CD4-positive, alpha-beta memory T cell (primary cell): ENCODE measurements around the gene FRMD6. TPM values are rescaled to one million over a fixed set of nuclear protein-coding genes. Genes with fewer than 3 reads are reported as not detected.
"Not testable (repeated sequence)": the region's sequence is repeated elsewhere in the genome, so short reads cannot be mapped to it uniquely, and the experiment has no call there.

Experiments
- CTCF ChIA-PET: fragments of 350-600 bp; sonication (Branson Sonifier 250); formaldehyde crosslinking; loops from one replicate; lab custom pipeline; 2021; ENCODE audit warnings: inconsistent platforms; ENCODE audit not compliant: partially characterized antibody; lab: Charles Lee
- POLR2A ChIA-PET: fragments of 350-600 bp; sonication (Branson Sonifier 250); formaldehyde crosslinking; loops from one replicate; lab custom pipeline; 2021; ENCODE audit not compliant: partially characterized antibody; lab: Charles Lee
- DNase-seq, 5 donors: peaks; one replicate each; pipeline versions ENCODE4 v3.0.0 to v3.0.0-alpha.2; 2020 to 2022; ENCODE audit warnings: mixed read lengths in 1 of 5
- H3K27ac ChIP-seq: one replicate; pipeline ENCODE4 v1.7.0; 2013; ENCODE audit warnings: low read depth, low read length
- H3K27me3 ChIP-seq: 2 replicates; pipeline ENCODE4 v1.7.0; 2013; ENCODE audit warnings: mild to moderate bottlenecking, low read length, moderate library complexity; ENCODE audit not compliant: insufficient read depth
- H3K36me3 ChIP-seq: 2 replicates; pipeline ENCODE4 v1.7.0; 2013; ENCODE audit warnings: mild to moderate bottlenecking, low read length, moderate library complexity; ENCODE audit not compliant: insufficient read depth
- H3K4me1 ChIP-seq: 2 replicates; pipeline ENCODE4 v1.7.0; 2013; ENCODE audit warnings: mild to moderate bottlenecking, low read length, moderate library complexity; ENCODE audit not compliant: insufficient read depth
- H3K4me3 ChIP-seq, 2 donors: one replicate each; pipeline ENCODE4 v1.7.0; 2013; ENCODE audit warnings: low read length in 2 of 2, mild to moderate bottlenecking in 1 of 2
- H3K9me3 ChIP-seq, 2 donors: one replicate each; pipeline ENCODE4 v1.7.0; 2013; ENCODE audit warnings: low read length in 2 of 2, control low read depth in 1 of 2; ENCODE audit not compliant: control insufficient read depth in 1 of 2
- H3K27ac Mint-ChIP-seq, 7 donors: one replicate each; pipeline ENCODE4 v1.8.0; 2020 to 2021; ENCODE audit warnings: mixed read lengths in 7 of 7, mild to moderate bottlenecking in 6 of 7, inconsistent platforms in 3 of 7, moderate library complexity in 3 of 7
- H3K27me3 Mint-ChIP-seq, 2 donors: one replicate each; pipeline ENCODE4 v1.8.0; 2020 to 2021; ENCODE audit warnings: mixed read lengths in 2 of 2
- H3K36me3 Mint-ChIP-seq, 2 donors: one replicate each; pipeline ENCODE4 v1.8.0; 2020 to 2021; ENCODE audit warnings: mixed read lengths in 2 of 2, inconsistent platforms in 1 of 2, mild to moderate bottlenecking in 1 of 2
- H3K4me1 Mint-ChIP-seq, 4 donors: one replicate each; pipeline ENCODE4 v1.8.0; 2020 to 2021; ENCODE audit warnings: mixed read lengths in 4 of 4, mild to moderate bottlenecking in 1 of 4
- H3K4me3 Mint-ChIP-seq, 8 donors: one replicate each; pipeline ENCODE4 v1.8.0; 2020 to 2021; ENCODE audit warnings: mixed read lengths in 8 of 8, mild to moderate bottlenecking in 7 of 8, moderate library complexity in 6 of 8, inconsistent platforms in 3 of 8
- H3K9me3 Mint-ChIP-seq, 8 donors: one replicate each; pipeline ENCODE4 v1.8.0; 2020 to 2021; ENCODE audit warnings: mixed read lengths in 8 of 8, mild to moderate bottlenecking in 5 of 8, inconsistent platforms in 3 of 8, moderate library complexity in 1 of 8
- intact Hi-C: fragments of 100-400 bp; cut with micrococcal nuclease; formaldehyde crosslinking; loops from one replicate; pipeline ENCODE4 v1.15.1; 2023
- polyA plus RNA-seq, 2 donors: library from polyadenylated mRNA; unstranded; fragments of 300-500 nt; fragmentation: Illumina TruSeq; gene quantifications; one replicate each; pipeline ENCODE4 v1.2.3, GENCODE V29; 2021
- total RNA-seq, 2 experiments: library from RNA; stranded (reverse); gene quantifications; one replicate each; pipeline ENCODE4 v1.2.3, GENCODE V29; 2021

Gene FRMD6
- total and polyA plus RNA-seq, 4 experiments from 2014 or later = 0.62 to 0.81 (median 0.80) TPM; not detected in 1

- H3K27me3 ChIP-seq, H3K9me3 Mint-ChIP-seq, CTCF ChIA-PET, H3K27ac ChIP-seq, H3K27ac Mint-ChIP-seq, intact Hi-C loops, H3K9me3 ChIP-seq, POLR2A ChIA-PET, H3K4me3 ChIP-seq, H3K4me1 ChIP-seq, H3K36me3 ChIP-seq, H3K4me1 Mint-ChIP-seq, H3K4me3 Mint-ChIP-seq, H3K36me3 Mint-ChIP-seq: not testable (repeated sequence)
- peaks cover 1 to 16% of the 10 kb centered on the region in 2 donors for H3K27me3 Mint-ChIP-seq
- DNase-seq = peak in 1 of 5 donors; percentile 10
These were observed 95.1 kb downstream of the FRMD6 start for GRCh38 chr14:51746823-51747222.

- intact Hi-C loops = no loop called here
- H3K36me3 ChIP-seq = no peaks in the 10 kb centered on the region
- H3K4me1 ChIP-seq = no peaks in the 10 kb centered on the region
- POLR2A ChIA-PET = no interaction called here
- no peak overlapping the region for H3K4me3 ChIP-seq
- Mint-ChIP-seq H3K27ac (no peak overlapping the region), H3K36me3 (no peaks in the 10 kb centered on the region), H3K4me3 (no peak overlapping the region), H3K27me3 (peaks cover 4 to 20% of the 10 kb centered on the region in 2 donors), H3K4me1 (no peaks in the 10 kb centered on the region), H3K9me3 (no peaks in the 10 kb centered on the region)
- H3K27ac ChIP-seq = no peak overlapping the region
- no peaks in the 10 kb centered on the region for H3K9me3 ChIP-seq
- no peak for DNase-seq
- CTCF ChIA-PET = interaction anchor here (2.5 kb wide), 1 partner anchor 228 kb away, joined by 9 read pairs; no protein-coding TSS in a partner anchor
- no peaks in the 10 kb centered on the region for H3K27me3 ChIP-seq
These were observed 98.8 kb downstream of the FRMD6 start for GRCh38 chr14:51750542-51750941.

GRCh38 chr14:51751611-51752345 lies 100.1 kb downstream of the FRMD6 start:
- H3K4me3 Mint-ChIP-seq, H3K9me3 Mint-ChIP-seq, H3K36me3 Mint-ChIP-seq, H3K4me3 ChIP-seq, H3K4me1 Mint-ChIP-seq, intact Hi-C loops, H3K36me3 ChIP-seq, H3K27me3 ChIP-seq, H3K9me3 ChIP-seq, H3K27ac ChIP-seq, H3K27ac Mint-ChIP-seq, DNase-seq, POLR2A ChIA-PET, H3K4me1 ChIP-seq: not testable (repeated sequence)
- CTCF ChIA-PET = interaction anchor here (2.5 kb wide), 1 partner anchor 227 kb away, joined by 9 read pairs; no protein-coding TSS in a partner anchor
- peaks cover 4 to 20% of the 10 kb centered on the region in 2 donors for H3K27me3 Mint-ChIP-seq

GRCh38 chr14:51757756-51758155 lies 106.0 kb downstream of the FRMD6 start:
- intact Hi-C loops, H3K4me3 Mint-ChIP-seq, H3K4me1 ChIP-seq, DNase-seq, H3K4me3 ChIP-seq, H3K27ac Mint-ChIP-seq, H3K36me3 Mint-ChIP-seq, CTCF ChIA-PET, H3K9me3 Mint-ChIP-seq, POLR2A ChIA-PET, H3K4me1 Mint-ChIP-seq, H3K9me3 ChIP-seq, H3K36me3 ChIP-seq, H3K27ac ChIP-seq, H3K27me3 ChIP-seq: not testable (repeated sequence)
- peaks cover 7 to 15% of the 10 kb centered on the region in 2 donors for H3K27me3 Mint-ChIP-seq

GRCh38 chr14:51759950-51760349 lies 108.2 kb downstream of the FRMD6 start:
- no peak overlapping the region for H3K4me3 Mint-ChIP-seq
- Histone ChIP-seq H3K4me3 (no peak overlapping the region), H3K36me3 (no peaks in the 10 kb centered on the region), H3K9me3 (no peaks in the 10 kb centered on the region), H3K4me1 (no peaks in the 10 kb centered on the region), H3K27ac (no peak overlapping the region), H3K27me3 (no peaks in the 10 kb centered on the region)
- H3K4me1 Mint-ChIP-seq = peaks cover 5 to 7% (median 6%) of the 10 kb centered on the region in 4 donors
- no peaks in the 10 kb centered on the region for H3K36me3 Mint-ChIP-seq
- no peaks in the 10 kb centered on the region for H3K9me3 Mint-ChIP-seq
- ChIA-PET CTCF (no interaction called here), POLR2A (no interaction called here)
- no peak for DNase-seq
- H3K27me3 Mint-ChIP-seq = peaks cover 4 to 13% of the 10 kb centered on the region in 2 donors
- no peak overlapping the region for H3K27ac Mint-ChIP-seq
- intact Hi-C loops = no loop called here

- CTCF ChIA-PET = interaction anchor here (1.7 kb wide), 1 partner anchor 14 kb away, joined by 4 read pairs; no protein-coding TSS in a partner anchor
- H3K36me3 Mint-ChIP-seq, DNase-seq, H3K27me3 ChIP-seq, POLR2A ChIA-PET, intact Hi-C loops, H3K4me1 Mint-ChIP-seq, H3K9me3 Mint-ChIP-seq, H3K4me3 ChIP-seq, H3K4me3 Mint-ChIP-seq, H3K27ac ChIP-seq, H3K27ac Mint-ChIP-seq, H3K36me3 ChIP-seq, H3K9me3 ChIP-seq, H3K4me1 ChIP-seq: not testable (repeated sequence)
- H3K27me3 Mint-ChIP-seq = peaks cover 14 to 23% of the 10 kb centered on the region in 2 donors
These were observed 114.0 kb downstream of the FRMD6 start for GRCh38 chr14:51765726-51766125.

GRCh38 chr14:51766586-51766985 lies 114.9 kb downstream of the FRMD6 start:
- H3K36me3 Mint-ChIP-seq, H3K4me3 Mint-ChIP-seq, H3K27ac ChIP-seq, H3K36me3 ChIP-seq, H3K9me3 ChIP-seq, H3K4me1 Mint-ChIP-seq, H3K9me3 Mint-ChIP-seq, H3K27me3 ChIP-seq, H3K4me1 ChIP-seq, POLR2A ChIA-PET, H3K4me3 ChIP-seq, DNase-seq, intact Hi-C loops: not testable (repeated sequence)
- H3K27me3 Mint-ChIP-seq = peaks cover 12 to 23% of the 10 kb centered on the region in 2 donors
- CTCF ChIA-PET = interaction anchor here (1.7 kb wide), 1 partner anchor 13 kb away, joined by 4 read pairs; no protein-coding TSS in a partner anchor
- peak overlapping the region in 1 of 7 donors; percentile 82 for H3K27ac Mint-ChIP-seq
